ENCODE results near the gene LPP. TPM values are rescaled to one million over a fixed set of nuclear protein-coding genes. Genes with fewer than 3 reads are reported as not detected.

LPP gene
- total and polyA plus RNA-seq, 10 of the 15 experiments (the other 5 are each of a cell fraction or from before 2014, with no cell fraction given), result under 0.01 to 0.62 (median 0.03) TPM

DNA sequence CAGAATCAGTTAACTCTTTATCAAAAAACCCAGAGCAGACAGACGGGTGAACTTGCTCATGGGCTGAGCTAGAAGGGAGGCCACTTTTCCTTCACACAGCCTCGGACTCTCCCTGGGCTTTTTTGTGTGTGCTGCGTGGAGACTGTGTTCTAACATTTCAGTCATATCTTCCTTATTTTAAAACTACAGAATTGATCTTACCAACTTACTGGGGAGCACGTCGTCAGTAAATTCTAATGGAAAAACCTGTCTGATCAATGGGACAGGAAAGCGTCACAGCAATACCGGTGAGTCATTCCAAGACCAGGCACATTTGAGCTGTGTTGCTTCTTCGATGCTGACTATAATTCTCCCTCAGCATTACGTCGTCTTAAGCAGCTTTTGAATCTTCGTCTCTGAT is 145.1 kb downstream of the LPP start:
- Histone ChIP-seq H3K36me3 (ENCODE audit: control insufficient read depth in 2 of 2, insufficient read depth in 2 of 2, low read length in 1 of 2) (no peaks in the 10 kb centered on the region), H4K20me1 (ENCODE audit: control insufficient read depth, insufficient read depth) (no peaks in the 10 kb centered on the region), H2AFZ (ENCODE audit: control insufficient read depth, low read depth, low read length) (no peak overlapping the region), H3K9ac (ENCODE audit: control insufficient read depth, insufficient read depth, low read length) (no peak overlapping the region), H3K4me3 (no peak overlapping the region), H3K4me1 (ENCODE audit: control insufficient read depth, insufficient read depth, low read length) (no peaks in the 10 kb centered on the region), H3K4me2 (ENCODE audit: control insufficient read depth, insufficient read depth) (no peak overlapping the region), H3K27ac (ENCODE audit: control insufficient read depth, insufficient read depth) (no peak overlapping the region), H3K27me3 (replicated peaks in 1 of 2; ENCODE audit: control insufficient read depth in 2 of 2, insufficient read depth in 2 of 2, low read length in 1 of 2) (peaks cover 0 to 10% of the 10 kb centered on the region in 2 experiments; a peak in 2 of 4 replicates), H3K9me3 (replicated peaks; ENCODE audit: control insufficient read depth, insufficient read depth, low read length) (no peaks in the 10 kb centered on the region), H3K79me2 (ENCODE audit: control insufficient read depth, insufficient read depth, low read length) (no peaks in the 10 kb centered on the region)
- TF ChIP-seq KAT2A (conservative IDR thresholded peaks at IDR 0.05; ENCODE audit: control insufficient read depth, low read depth, low read length), result no peak
- TF ChIP-seq, protein P1, sequence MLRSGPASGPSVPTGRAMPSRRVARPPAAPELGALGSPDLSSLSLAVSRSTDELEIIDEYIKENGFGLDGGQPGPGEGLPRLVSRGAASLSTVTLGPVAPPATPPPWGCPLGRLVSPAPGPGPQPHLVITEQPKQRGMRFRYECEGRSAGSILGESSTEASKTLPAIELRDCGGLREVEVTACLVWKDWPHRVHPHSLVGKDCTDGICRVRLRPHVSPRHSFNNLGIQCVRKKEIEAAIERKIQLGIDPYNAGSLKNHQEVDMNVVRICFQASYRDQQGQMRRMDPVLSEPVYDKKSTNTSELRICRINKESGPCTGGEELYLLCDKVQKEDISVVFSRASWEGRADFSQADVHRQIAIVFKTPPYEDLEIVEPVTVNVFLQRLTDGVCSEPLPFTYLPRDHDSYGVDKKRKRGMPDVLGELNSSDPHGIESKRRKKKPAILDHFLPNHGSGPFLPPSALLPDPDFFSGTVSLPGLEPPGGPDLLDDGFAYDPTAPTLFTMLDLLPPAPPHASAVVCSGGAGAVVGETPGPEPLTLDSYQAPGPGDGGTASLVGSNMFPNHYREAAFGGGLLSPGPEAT (IDR thresholded peaks at IDR 0.05; ENCODE audit: low read depth), result no peak
- TF ChIP-seq, protein P2, sequence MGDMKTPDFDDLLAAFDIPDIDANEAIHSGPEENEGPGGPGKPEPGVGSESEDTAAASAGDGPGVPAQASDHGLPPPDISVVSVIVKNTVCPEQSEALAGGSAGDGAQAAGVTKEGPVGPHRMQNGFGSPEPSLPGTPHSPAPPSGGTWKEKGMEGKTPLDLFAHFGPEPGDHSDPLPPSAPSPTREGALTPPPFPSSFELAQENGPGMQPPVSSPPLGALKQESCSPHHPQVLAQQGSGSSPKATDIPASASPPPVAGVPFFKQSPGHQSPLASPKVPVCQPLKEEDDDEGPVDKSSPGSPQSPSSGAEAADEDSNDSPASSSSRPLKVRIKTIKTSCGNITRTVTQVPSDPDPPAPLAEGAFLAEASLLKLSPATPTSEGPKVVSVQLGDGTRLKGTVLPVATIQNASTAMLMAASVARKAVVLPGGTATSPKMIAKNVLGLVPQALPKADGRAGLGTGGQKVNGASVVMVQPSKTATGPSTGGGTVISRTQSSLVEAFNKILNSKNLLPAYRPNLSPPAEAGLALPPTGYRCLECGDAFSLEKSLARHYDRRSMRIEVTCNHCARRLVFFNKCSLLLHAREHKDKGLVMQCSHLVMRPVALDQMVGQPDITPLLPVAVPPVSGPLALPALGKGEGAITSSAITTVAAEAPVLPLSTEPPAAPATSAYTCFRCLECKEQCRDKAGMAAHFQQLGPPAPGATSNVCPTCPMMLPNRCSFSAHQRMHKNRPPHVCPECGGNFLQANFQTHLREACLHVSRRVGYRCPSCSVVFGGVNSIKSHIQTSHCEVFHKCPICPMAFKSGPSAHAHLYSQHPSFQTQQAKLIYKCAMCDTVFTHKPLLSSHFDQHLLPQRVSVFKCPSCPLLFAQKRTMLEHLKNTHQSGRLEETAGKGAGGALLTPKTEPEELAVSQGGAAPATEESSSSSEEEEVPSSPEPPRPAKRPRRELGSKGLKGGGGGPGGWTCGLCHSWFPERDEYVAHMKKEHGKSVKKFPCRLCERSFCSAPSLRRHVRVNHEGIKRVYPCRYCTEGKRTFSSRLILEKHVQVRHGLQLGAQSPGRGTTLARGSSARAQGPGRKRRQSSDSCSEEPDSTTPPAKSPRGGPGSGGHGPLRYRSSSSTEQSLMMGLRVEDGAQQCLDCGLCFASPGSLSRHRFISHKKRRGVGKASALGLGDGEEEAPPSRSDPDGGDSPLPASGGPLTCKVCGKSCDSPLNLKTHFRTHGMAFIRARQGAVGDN (IDR thresholded peaks at IDR 0.05), result no peak
- no peak for TF ChIP-seq BCL11A (IDR thresholded peaks at IDR 0.05; ENCODE audit: low read depth, low read length)
- ATAC-seq (no peak), FAIRE-seq (no peak), DNase-seq (ENCODE audit: low read depth, low spot score) (no peak)
- in situ Hi-C loops (cut with MboI) (no loop called here), intact Hi-C loops (cut with micrococcal nuclease; ENCODE audit: unreplicated experiment) (no loop called here)
- BruUV-seq (replicated peaks), result no TSS peak
- 6% methylated on average over 11 of the region's 11 CpGs for WGBS (ENCODE audit: insufficient coverage, insufficient replicate concordance, low lambda C conversion rate, missing lambda C conversion rate)
- SMC1A ChIA-PET (ENCODE audit: uncharacterized antibody, unreplicated experiment), result interaction anchor here (0.5 to 1.2 kb wide), 3 partner anchors 18 to 122 kb away, joined by 3 to 5 read pairs (median 4); no protein-coding TSS in a partner anchor
- CTCF ChIA-PET, result interaction anchor here (0.7 kb wide), 1 partner anchor 1588 kb away, joined by 3 read pairs; no protein-coding TSS in a partner anchor
- RAD21 ChIA-PET (ENCODE audit: unreplicated experiment), result interaction anchor here (1.0 kb wide), 1 partner anchor 552 kb away, joined by 3 read pairs; no protein-coding TSS in a partner anchor
- POLR2A ChIA-PET, result no interaction called here

All from GM12878 (cell line).